Stimulated activated CD8-positive, alpha-beta memory T cell treated with anti-CD3 and anti-CD28 coated beads, Interleukin-2, amount 100 ng/mL, for 1 hour (primary cell): ENCODE data around the gene HGS.

Experiments used
- DNase-seq, 2 donors: peaks; one replicate each; pipeline ENCODE4 v3.0.0-alpha.2; 2020; ENCODE audit warnings: low read depth in 2 of 2

The HGS gene

DNA sequence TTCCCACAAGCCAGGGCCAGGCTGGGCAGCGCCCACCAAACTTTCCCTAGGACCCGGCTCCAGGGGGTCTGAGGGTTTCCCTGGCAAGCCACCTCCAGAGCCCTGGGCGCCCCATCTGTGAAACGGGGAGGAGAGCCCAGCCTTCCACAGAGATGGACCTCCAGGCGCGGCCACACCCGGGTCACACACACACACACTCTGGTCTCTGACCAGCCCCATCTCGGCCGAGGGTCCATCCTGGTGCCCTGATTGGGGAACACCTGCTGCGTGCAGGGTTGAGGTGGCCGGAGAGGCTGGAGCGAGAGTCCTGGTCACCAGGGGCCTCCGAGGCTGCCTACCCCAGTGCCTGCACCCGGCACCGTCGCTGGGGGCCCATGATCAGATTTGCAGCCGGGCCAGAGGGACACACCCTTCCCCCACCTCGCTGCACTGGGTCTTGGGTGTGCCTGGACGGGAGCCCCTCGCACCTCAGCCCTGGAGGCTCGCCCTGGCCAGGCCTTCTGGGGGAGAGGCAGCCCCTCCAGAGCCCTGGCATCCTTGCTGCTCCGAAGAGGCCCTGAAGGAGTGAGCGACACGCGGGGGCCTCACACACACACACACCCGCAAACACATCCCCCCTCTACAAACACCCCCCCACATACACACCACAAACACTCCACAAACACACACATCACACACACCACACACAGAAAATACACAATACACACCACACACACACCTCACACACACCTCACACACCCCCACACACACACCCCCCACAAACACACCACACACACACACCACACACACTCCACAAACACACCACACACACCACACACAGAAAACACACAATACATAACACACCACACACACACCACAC, 58.0 kb downstream of the HGS start:
- no peak for DNase-seq
